A549 treated with Hydrocortisone at 1 μM for 4 hours (cell line): ENCODE data around the gene PRR12. TPM values are rescaled to one million over a fixed set of nuclear protein-coding genes. Genes with fewer than 3 reads are reported as not detected.

ENCODE experiments used
- total RNA-seq: library from RNA; stranded (reverse); fragments of 200-300 nt; extraction: Qiagen RNA extraction; gene quantifications from 5 replicates; pipeline ENCODE4 v1.2.3, GENCODE V29; 2022

Gene PRR12
- 30.3 to 35.7 TPM (median 34.3 TPM) in 5 replicates for total RNA-seq

GRCh38 chr19:49590971-49591730, at the start of gene PRR12:
Gene PRR12, plus strand, starts transcription at chr19:49591182. Its CDS starts 473 bp downstream, at chr19:49591655.

DNA sequence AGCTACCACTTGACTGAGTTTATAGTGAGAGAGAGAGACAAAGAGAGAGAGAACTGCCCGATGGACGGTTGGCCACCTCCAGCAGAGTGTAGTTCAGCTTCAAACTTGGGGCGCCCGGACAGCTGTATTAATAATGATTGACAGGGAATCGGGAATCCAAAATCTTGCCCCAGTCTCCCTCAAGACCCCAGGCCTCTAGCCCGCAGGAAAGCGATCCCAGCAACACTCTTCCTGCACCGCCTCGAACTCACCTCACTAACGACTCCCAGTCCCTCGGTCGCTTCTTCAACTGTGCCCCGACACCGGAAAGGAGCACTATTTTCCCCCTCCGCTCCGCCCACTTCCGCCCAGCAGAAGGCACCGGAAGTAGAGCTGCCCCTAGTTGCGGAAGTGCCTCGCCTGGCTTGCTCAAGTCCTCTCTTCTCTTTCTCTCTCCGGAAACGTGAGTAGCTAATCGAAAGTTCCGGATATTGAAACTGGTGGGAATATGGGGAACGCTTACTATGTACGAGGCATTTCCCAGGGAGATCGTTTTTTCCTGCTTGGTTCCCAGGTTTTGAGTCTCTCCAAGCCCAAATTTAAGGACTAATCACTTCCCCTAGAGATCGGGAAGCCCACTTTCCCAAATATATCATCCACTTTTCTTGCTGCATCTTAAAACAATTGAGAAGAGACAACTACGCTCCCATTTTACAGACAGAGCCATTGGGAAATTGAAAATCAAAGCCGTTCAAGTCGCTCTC, 10.5 kb upstream of the PRR12 start, which contains the start of gene NOSIP:
TSS of gene NOSIP (minus strand) at position 293 of the 743 bp plus-strand sequence. CDS start 19,865 bp downstream, outside the sequence.

GRCh38 chr19:49581007-49581508, 9.9 kb upstream of the PRR12 start, which contains the start of gene PRRG2:
Gene PRRG2, plus strand, starts transcription at chr19:49581316. Its CDS starts 1,904 bp downstream, at chr19:49583220.

GRCh38 chr19:49640113-49640898, 49.3 kb downstream of the PRR12 start, which contains the start of gene RRAS:
Gene RRAS, minus strand, starts transcription at chr19:49640143. Its CDS starts 45 bp downstream, at chr19:49640098.

DNA sequence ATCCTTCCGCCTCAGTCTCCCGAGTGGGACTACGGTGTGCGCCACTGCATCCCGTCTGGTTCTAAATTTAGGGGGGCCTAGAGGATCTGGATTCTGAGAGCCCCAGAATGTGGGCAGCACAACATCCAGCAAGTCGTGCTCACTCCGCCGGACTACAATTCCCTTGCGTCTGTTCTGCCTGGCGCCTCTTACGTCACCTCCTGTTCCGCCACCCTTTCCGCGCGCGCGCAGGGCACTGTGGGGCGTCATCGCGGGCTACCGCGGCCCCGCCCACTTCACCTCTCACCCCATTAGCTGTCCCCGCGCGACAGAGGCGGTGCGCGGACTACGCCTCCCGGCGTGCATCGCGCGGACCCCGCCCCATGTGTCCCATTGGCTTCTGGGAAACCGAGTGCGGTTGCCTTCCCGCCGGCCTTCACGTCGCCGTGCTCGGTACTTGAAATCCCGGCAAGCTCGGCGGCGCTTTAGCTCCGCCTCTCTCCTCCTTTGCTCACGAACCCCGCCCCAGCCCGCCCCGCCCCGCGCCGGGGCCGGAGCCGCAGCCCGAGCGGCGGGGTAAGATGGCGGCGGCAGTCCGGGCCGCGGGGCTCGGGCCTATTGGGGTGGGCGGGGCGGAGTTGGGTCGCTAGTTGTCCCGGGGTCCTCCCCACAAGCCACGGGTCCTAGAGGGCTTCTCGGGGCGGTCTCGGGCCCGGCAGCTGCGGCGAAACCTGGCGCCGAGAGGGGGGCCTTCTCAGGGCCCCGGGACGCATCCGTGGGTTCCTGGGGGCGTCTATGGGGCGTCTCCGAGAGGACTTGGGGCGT, 50.9 kb downstream of the PRR12 start, which contains the start of gene SCAF1:
TSS of gene SCAF1 (plus strand) at position 522 of the 804 bp plus-strand sequence. CDS start 2,818 bp downstream, outside the sequence.

DNA sequence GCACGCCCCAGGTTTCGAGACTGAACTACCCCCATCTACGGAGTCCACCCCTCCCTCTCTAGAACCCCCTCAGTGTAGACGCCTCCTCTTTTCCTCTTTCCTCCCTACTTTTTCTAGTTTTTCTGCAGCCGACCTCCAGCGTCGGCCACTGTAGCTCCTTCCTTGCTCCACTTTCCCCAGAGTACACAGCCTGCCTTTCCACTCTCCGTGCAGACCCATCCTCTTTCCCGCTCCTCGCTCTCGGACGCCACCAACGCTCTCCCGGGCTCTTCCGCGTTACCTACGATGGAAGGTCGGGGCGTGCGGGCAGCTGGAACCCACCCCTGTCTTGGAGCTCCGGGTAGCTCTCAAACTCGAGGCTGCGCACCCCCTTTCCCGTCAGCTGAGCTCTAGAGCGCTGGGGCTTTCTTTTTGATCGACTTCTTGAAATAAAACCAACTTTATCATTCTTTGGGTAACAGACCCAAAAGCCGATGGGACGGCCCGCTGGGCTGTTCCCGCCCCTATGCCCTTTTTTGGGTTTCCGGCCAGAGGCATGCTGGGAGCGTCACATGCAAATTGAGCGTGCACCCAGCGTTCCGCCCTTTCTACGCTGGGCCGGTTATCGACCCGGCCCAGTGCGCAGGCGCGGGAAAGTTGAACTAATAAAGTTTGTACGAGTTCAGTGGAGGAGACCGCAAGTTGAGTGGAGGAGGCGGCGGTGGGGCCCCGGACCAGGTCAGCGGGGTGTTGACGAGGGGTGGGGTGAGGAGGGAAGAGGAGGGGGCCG, 74.6 kb downstream of the PRR12 start, which contains the start of the genes BCL2L12 and IRF3:
TSS of gene BCL2L12 (plus strand) at position 583 of the 769 bp plus-strand sequence. CDS start 760 bp downstream, outside the sequence.
TSS of gene IRF3 (minus strand) at position 507 of the 769 bp plus-strand sequence. CDS start 1,019 bp downstream, outside the sequence.

Other genes with a start within 250 kb of the PRR12 start
- gene TEAD2, start 228.8 kb upstream of the PRR12 start, total RNA-seq = 13.2 to 19.7 TPM (median 16.8 TPM) in 5 replicates
- gene DKKL1, start 227.3 kb upstream of the PRR12 start, total RNA-seq = 0.33 to 0.71 TPM (median 0.59 TPM) in 4 of 5 replicates, not detected in the other
- 0.12 TPM in 1 of 5 replicates, not detected in the others for gene KASH5, start 202.9 kb upstream of the PRR12 start, total RNA-seq
- not detected in 5 replicates for gene PTH2, start 167.7 kb upstream of the PRR12 start, total RNA-seq
- 0.14 to 0.24 TPM (median 0.16 TPM) in 5 replicates for gene GFY, start 165.8 kb upstream of the PRR12 start, total RNA-seq
- gene SLC17A7, start 149.7 kb upstream of the PRR12 start, total RNA-seq = 0.37 to 0.75 TPM (median 0.59 TPM) in 5 replicates
- gene PIH1D1, start 139.4 kb upstream of the PRR12 start, total RNA-seq = 83.8 to 95.7 TPM (median 87.0 TPM) in 5 replicates
- 16.6 to 24.0 TPM (median 22.1 TPM) in 5 replicates for gene ALDH16A1, start 138.0 kb upstream of the PRR12 start, total RNA-seq
- gene FLT3LG, start 117.0 kb upstream of the PRR12 start, total RNA-seq = 1.1 to 1.4 TPM (median 1.3 TPM) in 5 replicates
- gene RPL13A, start 103.6 kb upstream of the PRR12 start, total RNA-seq = 3,942 to 4,218 TPM (median 4,024 TPM) in 5 replicates
- 3,861 to 4,163 TPM (median 3,950 TPM) in 5 replicates for gene RPS11, start 94.7 kb upstream of the PRR12 start, total RNA-seq
- 23.5 to 32.7 TPM (median 30.2 TPM) in 5 replicates for gene FCGRT, start 78.5 kb upstream of the PRR12 start, total RNA-seq
- 1.5 to 2.9 TPM (median 2.2 TPM) in 5 replicates for gene RCN3, start 63.2 kb upstream of the PRR12 start, total RNA-seq
- gene NOSIP, start 10.6 kb upstream of the PRR12 start, total RNA-seq = 88.4 to 106 TPM (median 103 TPM) in 5 replicates
- gene PRRG2, start 9.9 kb upstream of the PRR12 start, total RNA-seq = 0.78 to 1.3 TPM (median 0.84 TPM) in 5 replicates
- gene RRAS, start 49.0 kb downstream of the PRR12 start, total RNA-seq = 103 to 162 TPM (median 151 TPM) in 5 replicates
- gene SCAF1, start 51.0 kb downstream of the PRR12 start, total RNA-seq = 55.7 to 70.6 TPM (median 65.0 TPM) in 5 replicates
- gene IRF3, start 74.7 kb downstream of the PRR12 start, total RNA-seq = 91.9 to 104 TPM (median 99.5 TPM) in 5 replicates
- gene BCL2L12, start 74.8 kb downstream of the PRR12 start, total RNA-seq = 52.0 to 76.1 TPM (median 68.7 TPM) in 5 replicates
- 402 to 427 TPM (median 409 TPM) in 5 replicates for gene PRMT1, start 86.1 kb downstream of the PRR12 start, total RNA-seq
- gene ADM5, start 98.4 kb downstream of the PRR12 start, total RNA-seq = 3.1 to 6.1 TPM (median 5.4 TPM) in 5 replicates
- gene CPT1C, start 99.9 kb downstream of the PRR12 start, total RNA-seq = 10.9 to 14.1 TPM (median 11.8 TPM) in 5 replicates
- not detected in 5 replicates for gene TSKS, start 172.1 kb downstream of the PRR12 start, total RNA-seq
- gene AP2A1, start 175.8 kb downstream of the PRR12 start, total RNA-seq = 49.2 to 57.2 TPM (median 53.4 TPM) in 5 replicates
- 14.2 to 15.0 TPM (median 14.4 TPM) in 5 replicates for gene FUZ, start 222.1 kb downstream of the PRR12 start, total RNA-seq
- gene MED25, start 227.1 kb downstream of the PRR12 start, total RNA-seq = 52.5 to 69.5 TPM (median 64.5 TPM) in 5 replicates